OCI-LY3 (cell line): ENCODE measurements around the gene PTPRN2.
"Not testable (repeated sequence)": the region's sequence is repeated elsewhere in the genome, so short reads cannot be mapped to it uniquely, and the experiment has no call there.

Experiments
- H2AFZ ChIP-seq: fragments of 200-600, 300-600 bp; shearing (Covaris generic); 2 replicates; pipeline ENCODE4 v1.6.0; 2014; ENCODE audit warnings: antibody characterized with exemption, low read depth, low read length
- H3K27ac ChIP-seq: fragments of 200-600, 300-600 bp; sonication (generic); 2 replicates; pipeline ENCODE4 v1.5.1; 2014; ENCODE audit warnings: mild to moderate bottlenecking, low read length, moderate library complexity, mixed read lengths
- H3K27me3 ChIP-seq: fragments of 200-600, 300-600 bp; sonication (generic); 2 replicates; pipeline ENCODE4 v1.6.1; 2014; ENCODE audit warnings: low read depth, low read length, mixed read lengths
- H3K36me3 ChIP-seq: fragments of 200-600, 300-600 bp; sonication (generic); replicated peaks from 2 replicates; pipeline ENCODE3; 2014; ENCODE audit warnings: low read depth, low read length, mixed read lengths
- H3K4me1 ChIP-seq: fragments of 300-600, 200-600 bp; sonication (generic); 2 replicates; pipeline ENCODE4 v1.6.1; 2014; ENCODE audit warnings: low read length, mixed read lengths
- H3K4me2 ChIP-seq: fragments of 200-600, 300-600 bp; sonication (generic); 2 replicates; pipeline ENCODE4 v1.6.1; 2014; ENCODE audit warnings: low read length, mixed read lengths
- H3K4me3 ChIP-seq: fragments of 300-600, 200-600 bp; sonication (generic); 2 replicates; pipeline ENCODE4 v1.5.1; 2014; ENCODE audit warnings: antibody characterized with exemption, mild to moderate bottlenecking, low read length, moderate library complexity
- H3K79me2 ChIP-seq: fragments of 300-600, 200-600 bp; shearing (Covaris generic); 2 replicates; pipeline ENCODE4 v1.6.1; 2014; ENCODE audit warnings: mild to moderate bottlenecking, low read length, mixed read lengths
- H3K9ac ChIP-seq: fragments of 300-600, 200-600 bp; shearing (Covaris generic); 2 replicates; pipeline ENCODE4 v1.6.0; 2014; ENCODE audit warnings: mild to moderate bottlenecking, low read length, moderate library complexity
- H3K9me3 ChIP-seq: fragments of 200-600, 300-600 bp; shearing (Covaris generic); 2 replicates; pipeline ENCODE4 v1.6.1; 2014; ENCODE audit warnings: low read length, mixed read lengths; ENCODE audit not compliant: insufficient read depth
- H4K20me1 ChIP-seq: fragments of 200-600, 300-600 bp; sonication (generic); 2 replicates; pipeline ENCODE4 v1.6.1; 2016; ENCODE audit warnings: low read length, mixed read lengths; ENCODE audit not compliant: insufficient read depth
- EZH2phosphoT487 ChIP-seq: fragments of 200-600 bp; shearing (Covaris generic); IDR thresholded peaks from 2 replicates; pipeline ENCODE4 v1.6.1; 2018; ENCODE audit warnings: antibody characterized with exemption, mixed run types, low read depth
- TF ChIP-seq, protein P1 (sequence below): fragments of 200-600, 300-600 bp; sonication (generic); IDR thresholded peaks from 2 replicates; pipeline ENCODE4 v1.5.1; 2014; ENCODE audit warnings: antibody characterized with exemption, low read length, low read depth

Gene PTPRN2

DNA sequence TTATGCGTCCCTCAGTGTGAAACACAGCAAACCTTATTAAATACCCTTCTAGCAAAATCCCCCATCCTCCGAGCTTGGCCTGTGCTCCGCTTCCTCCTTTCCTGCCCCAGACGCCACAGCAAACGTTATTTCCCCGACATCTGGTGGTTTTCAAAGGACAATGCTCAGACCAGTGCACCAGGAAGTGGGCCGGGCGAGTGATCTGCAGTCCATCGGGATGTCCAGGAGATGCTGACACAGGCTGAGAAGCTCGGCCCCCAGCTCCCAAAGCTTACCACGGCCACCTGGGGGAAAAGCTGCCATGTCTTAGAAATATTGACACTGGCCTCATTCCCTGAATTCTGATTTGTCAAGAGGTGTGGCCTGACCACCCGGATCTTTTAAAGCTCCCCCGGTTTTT lies 129.5 kb downstream of the PTPRN2 start:
- TF ChIP-seq, protein P1, sequence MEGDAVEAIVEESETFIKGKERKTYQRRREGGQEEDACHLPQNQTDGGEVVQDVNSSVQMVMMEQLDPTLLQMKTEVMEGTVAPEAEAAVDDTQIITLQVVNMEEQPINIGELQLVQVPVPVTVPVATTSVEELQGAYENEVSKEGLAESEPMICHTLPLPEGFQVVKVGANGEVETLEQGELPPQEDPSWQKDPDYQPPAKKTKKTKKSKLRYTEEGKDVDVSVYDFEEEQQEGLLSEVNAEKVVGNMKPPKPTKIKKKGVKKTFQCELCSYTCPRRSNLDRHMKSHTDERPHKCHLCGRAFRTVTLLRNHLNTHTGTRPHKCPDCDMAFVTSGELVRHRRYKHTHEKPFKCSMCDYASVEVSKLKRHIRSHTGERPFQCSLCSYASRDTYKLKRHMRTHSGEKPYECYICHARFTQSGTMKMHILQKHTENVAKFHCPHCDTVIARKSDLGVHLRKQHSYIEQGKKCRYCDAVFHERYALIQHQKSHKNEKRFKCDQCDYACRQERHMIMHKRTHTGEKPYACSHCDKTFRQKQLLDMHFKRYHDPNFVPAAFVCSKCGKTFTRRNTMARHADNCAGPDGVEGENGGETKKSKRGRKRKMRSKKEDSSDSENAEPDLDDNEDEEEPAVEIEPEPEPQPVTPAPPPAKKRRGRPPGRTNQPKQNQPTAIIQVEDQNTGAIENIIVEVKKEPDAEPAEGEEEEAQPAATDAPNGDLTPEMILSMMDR, result no peak
- no peak for TF ChIP-seq EZH2phosphoT487
- H3K4me3 ChIP-seq, result no peak overlapping the region
- no peaks in the 10 kb centered on the region for H4K20me1 ChIP-seq

DNA sequence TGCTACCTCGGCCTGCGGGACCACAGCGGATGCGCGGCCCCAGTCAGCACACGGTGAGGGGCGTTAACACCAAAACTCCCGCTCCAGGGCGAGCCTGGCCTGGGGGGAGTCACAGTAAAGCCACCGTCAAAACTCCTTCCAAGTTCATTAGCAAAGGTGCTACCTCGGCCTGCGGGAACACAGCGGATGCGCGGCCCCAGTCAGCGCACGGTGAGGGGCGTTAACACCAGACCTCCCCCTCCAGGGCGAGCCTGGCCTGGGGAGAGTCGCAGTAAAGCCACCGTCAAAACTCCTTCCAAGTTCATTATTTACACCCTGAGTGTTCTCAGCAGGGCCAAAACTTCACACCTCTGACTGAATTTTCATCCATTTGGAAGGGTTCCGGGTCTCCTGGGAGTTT lies 130.0 kb downstream of the PTPRN2 start:
- H3K27me3 ChIP-seq, H4K20me1 ChIP-seq: not testable (repeated sequence)

More for the DNA sequence above, 129.5 kb downstream of the PTPRN2 start:
- Histone ChIP-seq H3K9me3 (no peaks in the 10 kb centered on the region), H3K36me3 (no peaks in the 10 kb centered on the region), H3K27ac (no peak overlapping the region), H3K4me2 (no peak overlapping the region), H3K4me1 (no peaks in the 10 kb centered on the region), H3K27me3 (no peaks in the 10 kb centered on the region), H2AFZ (no peak overlapping the region), H3K9ac (no peak overlapping the region), H3K79me2 (no peaks in the 10 kb centered on the region)

DNA sequence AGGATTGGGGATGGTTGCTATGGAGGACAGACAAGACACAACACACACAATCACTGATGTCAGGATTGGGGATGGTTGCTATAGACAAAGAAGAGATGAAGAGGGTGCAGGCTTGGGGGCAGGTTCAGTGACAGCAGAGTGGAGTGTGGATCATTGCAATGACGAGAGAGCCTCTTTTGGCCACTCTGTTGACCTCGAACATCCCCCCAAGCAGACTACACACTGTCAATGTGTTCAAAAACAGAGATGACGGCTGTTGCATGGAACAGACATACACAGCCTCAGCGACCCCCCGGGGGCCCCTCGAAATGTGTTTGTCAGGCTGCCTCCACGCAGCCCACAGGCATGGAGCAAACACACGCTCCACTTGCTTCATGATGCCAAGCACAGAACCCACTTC lies 133.0 kb downstream of the PTPRN2 start:
- Histone ChIP-seq H3K9me3 (no peaks in the 10 kb centered on the region), H4K20me1 (no peaks in the 10 kb centered on the region), H2AFZ (no peak overlapping the region), H3K9ac (no peak overlapping the region), H3K36me3 (no peaks in the 10 kb centered on the region), H3K27ac (no peak overlapping the region), H3K4me2 (no peak overlapping the region), H3K79me2 (no peaks in the 10 kb centered on the region), H3K4me3 (no peak overlapping the region), H3K27me3 (no peaks in the 10 kb centered on the region), H3K4me1 (no peaks in the 10 kb centered on the region)
- TF ChIP-seq, protein P1, result no peak
- TF ChIP-seq EZH2phosphoT487, result no peak

More for the DNA sequence above, 130.0 kb downstream of the PTPRN2 start:
- H3K27ac ChIP-seq, H2AFZ ChIP-seq, H3K79me2 ChIP-seq, H3K9ac ChIP-seq, H3K9me3 ChIP-seq, H3K4me1 ChIP-seq, H3K4me2 ChIP-seq, H3K36me3 ChIP-seq, H3K4me3 ChIP-seq: not testable (repeated sequence)

DNA sequence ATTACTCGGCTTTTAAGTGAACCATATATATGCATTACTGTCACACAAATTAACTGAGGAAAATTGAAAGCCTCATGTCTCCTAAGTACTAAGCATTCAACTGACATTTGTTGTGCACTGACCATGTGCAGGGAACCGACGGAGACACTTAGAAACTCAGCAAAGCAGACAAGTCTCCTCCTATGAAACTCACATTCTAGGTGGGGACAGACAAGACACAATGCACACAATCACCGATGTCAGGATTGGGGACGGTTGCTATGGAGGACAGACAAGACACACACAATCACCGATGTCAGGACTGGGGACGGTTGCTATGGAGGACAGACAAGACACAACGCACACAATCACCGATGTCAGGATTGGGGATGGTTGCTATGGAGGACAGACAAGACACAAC lies 134.0 kb downstream of the PTPRN2 start:
- H3K4me1 ChIP-seq, result no peaks in the 10 kb centered on the region
- no peaks in the 10 kb centered on the region for H3K36me3 ChIP-seq
- no peak overlapping the region for H3K4me2 ChIP-seq
- H3K9me3 ChIP-seq, result no peaks in the 10 kb centered on the region
- no peaks in the 10 kb centered on the region for H3K27me3 ChIP-seq
- no peaks in the 10 kb centered on the region for H3K79me2 ChIP-seq
- no peak overlapping the region for H2AFZ ChIP-seq
- no peak overlapping the region for H3K4me3 ChIP-seq
- H4K20me1 ChIP-seq, result no peaks in the 10 kb centered on the region
- no peak for TF ChIP-seq EZH2phosphoT487
- TF ChIP-seq, protein P1, result no peak
- H3K9ac ChIP-seq, result no peak overlapping the region
- no peak overlapping the region for H3K27ac ChIP-seq

DNA sequence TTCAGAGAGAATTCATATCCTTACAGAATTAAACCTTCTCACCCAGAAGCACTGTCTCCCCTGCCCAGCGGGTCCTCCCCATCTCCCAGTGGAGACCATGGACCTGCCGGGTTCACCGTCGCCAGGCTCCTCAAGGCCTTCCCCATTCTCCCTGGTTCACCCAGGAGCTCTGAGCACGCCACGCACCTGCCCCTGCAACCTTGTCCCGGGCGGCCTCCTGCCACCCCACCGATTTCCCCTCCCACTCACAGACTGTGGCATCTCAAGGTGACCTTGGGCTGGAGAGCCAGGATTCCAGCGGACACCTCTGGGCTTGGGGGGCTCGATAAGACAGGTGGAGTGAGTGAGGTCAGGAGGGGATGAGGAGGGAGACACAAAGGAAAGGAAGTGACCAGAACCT lies 135.3 kb downstream of the PTPRN2 start:
- H3K4me3 ChIP-seq, result no peak overlapping the region
- H3K79me2 ChIP-seq, result no peaks in the 10 kb centered on the region
- H3K27ac ChIP-seq, result no peak overlapping the region
- H3K4me2 ChIP-seq, result no peak overlapping the region
- H3K9ac ChIP-seq, result no peak overlapping the region
- no peak overlapping the region for H2AFZ ChIP-seq
- H3K36me3 ChIP-seq, result no peaks in the 10 kb centered on the region
- no peaks in the 10 kb centered on the region for H3K27me3 ChIP-seq
- H3K4me1 ChIP-seq, result no peaks in the 10 kb centered on the region
- no peaks in the 10 kb centered on the region for H4K20me1 ChIP-seq
- H3K9me3 ChIP-seq, result no peaks in the 10 kb centered on the region
- TF ChIP-seq, protein P1, result no peak
- TF ChIP-seq EZH2phosphoT487, result no peak
